HG03064 (cell line): ENCODE data around the gene XXYLT1.
A peak's percentile ranks its signal among the peaks of the same experiment; 100 is the strongest.

ENCODE experiments used
- ATAC-seq: cut with Tn5 transposase; IDR thresholded peaks from one replicate; pipeline ENCODE4 v1.9.1; 2021; ENCODE audit warnings: low read depth; ENCODE audit not compliant: unreplicated experiment

XXYLT1 gene

GRCh38 chr3:195139091-195139875, 131.7 kb downstream of the XXYLT1 start:
- peak; percentile 76 for ATAC-seq

- no peak for ATAC-seq
These were observed 133.0 kb downstream of the XXYLT1 start for GRCh38 chr3:195137638-195138588.

- no peak for ATAC-seq
These were observed 135.0 kb downstream of the XXYLT1 start for GRCh38 chr3:195135917-195136316.

GRCh38 chr3:195134431-195134830, 136.5 kb downstream of the XXYLT1 start:
- ATAC-seq, result no peak

- ATAC-seq, result no peak
These were observed 137.5 kb downstream of the XXYLT1 start for GRCh38 chr3:195133462-195133861.

- no peak for ATAC-seq
These were observed 137.9 kb downstream of the XXYLT1 start for GRCh38 chr3:195133013-195133412.

- ATAC-seq, result no peak
These were observed 139.8 kb downstream of the XXYLT1 start for GRCh38 chr3:195131176-195131575.

- peak; percentile 91 for ATAC-seq
These were observed 141.1 kb downstream of the XXYLT1 start for GRCh38 chr3:195129644-195130492.

GRCh38 chr3:195129072-195129643, 141.8 kb downstream of the XXYLT1 start:
- ATAC-seq, result no peak

GRCh38 chr3:195128255-195129071, 142.5 kb downstream of the XXYLT1 start:
- no peak for ATAC-seq

GRCh38 chr3:195126056-195126605, 144.8 kb downstream of the XXYLT1 start:
- no peak for ATAC-seq

- no peak for ATAC-seq
These were observed 145.3 kb downstream of the XXYLT1 start for GRCh38 chr3:195125646-195126045.

GRCh38 chr3:195124378-195124992, 146.5 kb downstream of the XXYLT1 start:
- no peak for ATAC-seq

GRCh38 chr3:195123281-195123691, 147.7 kb downstream of the XXYLT1 start:
- ATAC-seq, result no peak

- no peak for ATAC-seq
These were observed 148.7 kb downstream of the XXYLT1 start for GRCh38 chr3:195122261-195122660.

GRCh38 chr3:195120267-195120601, 150.7 kb downstream of the XXYLT1 start:
- ATAC-seq, result no peak

- ATAC-seq, result no peak
These were observed 151.3 kb downstream of the XXYLT1 start for GRCh38 chr3:195119461-195120266.

- ATAC-seq, result no peak
These were observed 152.3 kb downstream of the XXYLT1 start for GRCh38 chr3:195118671-195119070.
